Measurements from ENCODE around the gene MAP1LC3C. TPM values are rescaled to one million over a fixed set of nuclear protein-coding genes. Genes with fewer than 3 reads are reported as not detected.

MAP1LC3C gene
- total RNA-seq, 1 experiment from 2014 or later = not detected

GRCh38 chr1:242023805-242024204, 24.9 kb upstream of the MAP1LC3C start:
- H3K27me3 ChIP-seq (replicated peaks; ENCODE audit: insufficient read depth, low read depth, low read length, poor library complexity) = no peaks in the 10 kb centered on the region
- ChIA-PET CTCF (no interaction called here), POLR2A (ENCODE audit: low non-redundant PET) (no interaction called here)
- intact Hi-C loops (cut with micrococcal nuclease; ENCODE audit: unreplicated experiment) = no loop called here
- H3K4me1 ChIP-seq (ENCODE audit: insufficient read depth, low read length, poor library complexity, severe bottlenecking) = no peaks in the 10 kb centered on the region
- no peak overlapping the region for H3K27ac ChIP-seq (ENCODE audit: low read depth, low read length, poor library complexity, severe bottlenecking)
- TF ChIP-seq CTCF (conservative IDR thresholded peaks at IDR 0.05; ENCODE audit: low read depth, low read length) = no peak
- TF ChIP-seq EZH2 (IDR thresholded peaks at IDR 0.05; ENCODE audit: borderline replicate concordance, low read depth, low read length, poor library complexity, severe bottlenecking) = no peak
- H3K36me3 ChIP-seq (ENCODE audit: insufficient read depth, low read length, poor library complexity, severe bottlenecking) = no peaks in the 10 kb centered on the region
- no peak for DNase-seq (ENCODE audit: low spot score)
- no peaks in the 10 kb centered on the region for H3K9me3 ChIP-seq (ENCODE audit: low read depth, low read length, poor library complexity, severe bottlenecking)
- no TSS peak for BruUV-seq (replicated peaks)
- H3K4me3 ChIP-seq (ENCODE audit: low read depth, low read length, poor library complexity, severe bottlenecking) = no peak overlapping the region

GRCh38 chr1:242019018-242019417, 20.1 kb upstream of the MAP1LC3C start:
- Histone ChIP-seq H3K27me3 (replicated peaks; ENCODE audit: insufficient read depth, low read depth, low read length, poor library complexity) (no peaks in the 10 kb centered on the region), H3K27ac (ENCODE audit: low read depth, low read length, poor library complexity, severe bottlenecking) (no peak overlapping the region), H3K9me3 (ENCODE audit: low read depth, low read length, poor library complexity, severe bottlenecking) (no peaks in the 10 kb centered on the region), H3K4me3 (ENCODE audit: low read depth, low read length, poor library complexity, severe bottlenecking) (no peak overlapping the region), H3K4me1 (ENCODE audit: insufficient read depth, low read length, poor library complexity, severe bottlenecking) (no peaks in the 10 kb centered on the region), H3K36me3 (ENCODE audit: insufficient read depth, low read length, poor library complexity, severe bottlenecking) (no peaks in the 10 kb centered on the region)
- ChIA-PET CTCF (no interaction called here), POLR2A (ENCODE audit: low non-redundant PET) (no interaction called here)
- intact Hi-C loops (cut with micrococcal nuclease; ENCODE audit: unreplicated experiment) = loop anchor here (10.0 kb wide), 3 partner anchors 404 to 1306 kb away; no protein-coding TSS in a partner anchor
- TF ChIP-seq CTCF (conservative IDR thresholded peaks at IDR 0.05; ENCODE audit: low read depth, low read length) = no peak
- TF ChIP-seq EZH2 (IDR thresholded peaks at IDR 0.05; ENCODE audit: borderline replicate concordance, low read depth, low read length, poor library complexity, severe bottlenecking) = no peak
- BruUV-seq (replicated peaks) = no TSS peak
- no peak for DNase-seq (ENCODE audit: low spot score)

GRCh38 chr1:242017580-242018233, 18.8 kb upstream of the MAP1LC3C start:
- no peaks in the 10 kb centered on the region for H3K4me1 ChIP-seq (ENCODE audit: insufficient read depth, low read length, poor library complexity, severe bottlenecking)
- no peaks in the 10 kb centered on the region for H3K36me3 ChIP-seq (ENCODE audit: insufficient read depth, low read length, poor library complexity, severe bottlenecking)
- ChIA-PET CTCF (interaction anchor here (0.6 kb wide), 1 partner anchor 387 kb away, joined by 17 read pairs; no protein-coding TSS in a partner anchor), POLR2A (ENCODE audit: low non-redundant PET) (no interaction called here)
- TF ChIP-seq CTCF (conservative IDR thresholded peaks at IDR 0.05; ENCODE audit: low read depth, low read length) = peak; percentile 58
- TF ChIP-seq EZH2 (IDR thresholded peaks at IDR 0.05; ENCODE audit: borderline replicate concordance, low read depth, low read length, poor library complexity, severe bottlenecking) = no peak
- no peaks in the 10 kb centered on the region for H3K27me3 ChIP-seq (replicated peaks; ENCODE audit: insufficient read depth, low read depth, low read length, poor library complexity)
- no peaks in the 10 kb centered on the region for H3K9me3 ChIP-seq (ENCODE audit: low read depth, low read length, poor library complexity, severe bottlenecking)
- intact Hi-C loops (cut with micrococcal nuclease; ENCODE audit: unreplicated experiment) = loop anchor here (1.0 to 10.0 kb wide), 4 partner anchors 121 to 1307 kb away; no protein-coding TSS in a partner anchor
- H3K27ac ChIP-seq (ENCODE audit: low read depth, low read length, poor library complexity, severe bottlenecking) = no peak overlapping the region
- BruUV-seq (replicated peaks) = no TSS peak
- H3K4me3 ChIP-seq (ENCODE audit: low read depth, low read length, poor library complexity, severe bottlenecking) = no peak overlapping the region
- DNase-seq (ENCODE audit: low spot score) = peak; percentile 58

All from A673 (cell line).